Left hindlimb (tissue), 1 donor: ENCODE results near the gene AGAP1.

ENCODE experiments used
- DNase-seq: peaks from one replicate; pipeline ENCODE4 v3.0.0-alpha.2; 2018

The AGAP1 gene

GRCh38 chr2:235897992-235898391 lies 404.1 kb downstream of the AGAP1 start:
- DNase-seq: no peak

- no peak for DNase-seq
Measured at GRCh38 chr2:235898766-235899165, 404.9 kb downstream of the AGAP1 start.

DNA sequence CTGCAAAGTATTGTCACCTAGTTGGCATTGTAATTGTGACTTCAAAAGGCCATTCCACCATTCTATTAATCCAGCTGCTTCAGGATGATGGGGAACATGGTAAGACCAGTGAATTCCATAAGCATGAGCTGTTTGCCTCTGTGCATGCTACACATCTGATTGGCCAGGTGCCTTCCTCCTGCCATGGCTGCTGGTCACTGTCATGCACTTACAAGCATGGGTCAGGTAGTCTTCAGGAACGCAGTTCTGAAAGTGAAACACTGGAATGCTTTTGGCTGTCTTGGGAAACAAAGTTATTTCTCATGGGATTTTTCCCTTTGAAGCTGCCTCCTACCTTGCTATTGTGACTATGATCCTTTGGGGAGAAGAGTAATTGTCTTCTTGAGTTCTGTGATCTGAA lies 406.8 kb downstream of the AGAP1 start:
- DNase-seq: no peak

- no peak for DNase-seq
Measured at GRCh38 chr2:235901243-235901642, 407.4 kb downstream of the AGAP1 start.

- no peak for DNase-seq
Measured at GRCh38 chr2:235903782-235904584, 410.1 kb downstream of the AGAP1 start.

DNA sequence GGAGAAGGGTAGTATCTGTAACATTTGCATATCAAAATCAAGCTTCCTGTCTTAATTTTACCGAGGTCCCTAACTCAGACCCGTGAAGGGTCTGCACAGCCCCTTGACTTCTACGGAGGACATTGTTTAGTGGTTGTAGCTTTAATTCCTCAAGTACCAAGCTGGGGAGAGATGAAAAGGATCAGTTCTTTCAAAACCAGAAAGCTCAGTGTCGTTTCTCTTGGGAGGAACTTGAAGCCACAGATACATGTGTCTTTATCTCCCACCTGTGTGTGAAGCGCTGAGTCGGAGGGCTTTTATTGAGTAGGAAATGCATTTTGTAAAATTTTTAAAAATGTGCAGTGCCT lies 410.7 kb downstream of the AGAP1 start:
- DNase-seq: no peak

GRCh38 chr2:235908826-235909225 lies 415.0 kb downstream of the AGAP1 start:
- DNase-seq: no peak

- no peak for DNase-seq
Measured at GRCh38 chr2:235909358-235909757, 415.5 kb downstream of the AGAP1 start.

DNA sequence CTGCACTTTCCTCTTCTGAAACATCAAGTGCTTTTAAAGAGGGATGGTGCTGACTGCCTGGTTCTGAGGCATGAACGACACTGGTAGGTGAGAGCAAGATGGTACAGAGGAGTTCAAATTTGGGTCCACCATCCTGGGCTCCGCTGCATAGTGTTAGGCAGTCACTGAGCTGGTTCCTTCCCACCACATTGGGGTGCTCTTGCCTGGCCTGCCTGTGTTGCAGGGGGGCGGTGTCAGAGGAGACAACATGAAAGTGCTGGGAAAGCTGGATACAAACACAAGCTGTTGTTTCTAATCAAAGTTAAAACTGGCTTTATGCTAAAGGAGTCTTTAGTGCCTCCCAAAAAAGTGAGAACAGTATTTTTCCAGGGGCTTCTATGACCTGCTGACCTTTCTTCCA lies 416.2 kb downstream of the AGAP1 start:
- no peak for DNase-seq

- no peak for DNase-seq
Measured at GRCh38 chr2:235911125-235911524, 417.3 kb downstream of the AGAP1 start.

GRCh38 chr2:235911633-235912233 lies 417.9 kb downstream of the AGAP1 start:
- DNase-seq: no peak

DNA sequence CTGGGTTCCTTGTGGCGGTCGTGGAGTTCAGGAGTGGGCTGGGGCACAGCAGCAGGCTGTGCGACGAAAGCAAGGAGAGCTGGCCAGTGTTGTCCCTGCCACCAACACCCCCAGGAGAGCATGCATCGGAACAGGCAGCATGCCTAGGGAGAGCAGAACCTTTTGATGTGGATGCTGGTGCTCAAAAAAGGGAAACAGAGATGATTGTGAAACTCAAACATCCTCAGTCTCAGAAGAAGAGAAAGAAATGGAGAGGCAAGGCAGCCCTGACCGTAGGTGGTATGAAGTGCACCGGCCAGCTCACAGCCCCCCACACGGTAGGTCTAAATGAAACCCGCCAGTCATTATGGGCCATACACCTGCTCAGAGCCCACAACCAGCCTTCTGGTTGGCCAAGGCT lies 420.9 kb downstream of the AGAP1 start:
- DNase-seq: no peak

- no peak for DNase-seq
Measured at GRCh38 chr2:235917506-235917905, 423.7 kb downstream of the AGAP1 start.

- DNase-seq: no peak
Measured at GRCh38 chr2:235918876-235919275, 425.0 kb downstream of the AGAP1 start.

DNA sequence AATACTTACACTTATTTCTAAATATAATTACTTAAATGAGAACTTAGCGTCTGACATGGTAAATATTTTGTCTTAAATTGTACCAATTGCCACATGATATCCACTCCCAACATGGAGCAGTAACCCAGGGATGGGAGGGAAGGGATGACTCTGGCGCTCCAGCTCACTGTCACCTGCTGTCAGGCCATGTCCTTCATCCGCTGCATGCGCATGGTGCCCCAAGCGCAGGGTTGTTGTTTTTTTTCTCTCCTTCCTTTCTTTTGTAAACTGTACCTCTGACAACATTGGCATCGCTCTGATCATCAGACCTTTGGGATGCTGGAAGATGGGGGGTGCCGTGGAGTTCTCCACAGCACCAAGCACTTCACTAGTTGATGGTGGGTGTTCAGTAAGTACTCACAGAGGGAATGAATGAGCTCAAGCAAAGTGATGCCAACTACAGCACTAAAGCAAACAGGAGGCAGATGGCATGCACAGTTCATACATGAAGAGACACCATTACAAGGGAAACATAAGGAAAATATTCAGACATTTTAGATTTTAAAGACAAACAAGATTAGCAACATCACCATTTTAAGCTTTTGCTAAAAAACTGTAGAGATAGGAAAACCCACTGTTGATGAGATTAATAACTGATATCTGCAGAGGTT lies 426.5 kb downstream of the AGAP1 start:
- DNase-seq: no peak

DNA sequence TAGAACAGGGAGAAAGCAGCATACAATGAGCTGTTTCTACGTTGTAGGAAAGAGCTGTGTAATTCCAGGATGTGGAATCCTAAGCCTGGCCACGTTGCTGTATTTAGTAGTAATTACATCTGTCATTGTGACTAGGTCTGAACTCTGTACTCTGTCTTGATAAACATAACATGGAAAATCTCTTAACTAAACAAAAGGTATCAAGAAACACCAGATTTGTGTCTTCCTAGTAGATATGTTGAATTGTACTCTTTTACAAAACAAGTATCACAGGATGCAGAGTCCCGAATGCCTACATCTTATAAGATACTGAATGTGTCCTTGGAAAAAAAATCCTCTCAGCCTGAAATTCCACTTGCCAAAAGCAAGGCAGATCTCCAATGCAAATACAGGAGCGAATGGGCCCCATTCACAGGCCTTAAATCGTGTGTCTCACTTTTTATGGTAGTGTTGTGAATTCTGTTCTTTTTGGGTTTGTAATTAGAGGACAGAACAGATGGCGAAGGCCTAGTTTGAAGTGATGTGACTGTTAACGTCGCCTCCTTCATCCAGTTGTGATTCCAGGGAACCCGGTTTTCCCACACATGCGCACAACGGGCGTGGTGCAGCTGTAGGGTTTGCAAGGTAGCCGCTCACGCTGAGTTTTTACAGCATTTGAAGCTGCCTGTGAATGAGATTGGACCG lies 427.8 kb downstream of the AGAP1 start:
- no peak for DNase-seq

GRCh38 chr2:235922839-235923238 lies 429.0 kb downstream of the AGAP1 start:
- no peak for DNase-seq

- no peak for DNase-seq
Measured at GRCh38 chr2:235923859-235924674, 430.2 kb downstream of the AGAP1 start.

DNA sequence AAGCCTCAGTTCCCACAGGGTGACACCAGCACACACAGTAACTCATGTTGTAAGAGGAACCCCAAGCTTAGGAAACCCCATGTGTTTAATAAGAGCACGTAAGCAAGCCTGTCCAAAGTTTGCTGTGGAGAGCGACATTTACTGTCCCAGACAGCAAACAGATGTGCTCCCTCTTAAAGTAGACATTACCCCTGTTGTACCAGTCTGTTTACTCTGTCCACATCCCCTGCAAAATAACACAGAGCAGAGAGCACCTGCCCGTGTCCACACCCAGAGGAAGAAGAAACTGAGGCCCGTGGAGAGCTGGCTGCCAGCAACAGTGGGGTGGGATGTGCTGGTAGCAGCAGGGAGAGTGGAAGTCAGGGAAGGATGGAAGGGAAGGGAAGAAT lies 430.8 kb downstream of the AGAP1 start:
- no peak for DNase-seq

GRCh38 chr2:235925250-235925919 lies 431.5 kb downstream of the AGAP1 start:
- no peak for DNase-seq

GRCh38 chr2:235926229-235926628 lies 432.4 kb downstream of the AGAP1 start:
- DNase-seq: no peak

DNA sequence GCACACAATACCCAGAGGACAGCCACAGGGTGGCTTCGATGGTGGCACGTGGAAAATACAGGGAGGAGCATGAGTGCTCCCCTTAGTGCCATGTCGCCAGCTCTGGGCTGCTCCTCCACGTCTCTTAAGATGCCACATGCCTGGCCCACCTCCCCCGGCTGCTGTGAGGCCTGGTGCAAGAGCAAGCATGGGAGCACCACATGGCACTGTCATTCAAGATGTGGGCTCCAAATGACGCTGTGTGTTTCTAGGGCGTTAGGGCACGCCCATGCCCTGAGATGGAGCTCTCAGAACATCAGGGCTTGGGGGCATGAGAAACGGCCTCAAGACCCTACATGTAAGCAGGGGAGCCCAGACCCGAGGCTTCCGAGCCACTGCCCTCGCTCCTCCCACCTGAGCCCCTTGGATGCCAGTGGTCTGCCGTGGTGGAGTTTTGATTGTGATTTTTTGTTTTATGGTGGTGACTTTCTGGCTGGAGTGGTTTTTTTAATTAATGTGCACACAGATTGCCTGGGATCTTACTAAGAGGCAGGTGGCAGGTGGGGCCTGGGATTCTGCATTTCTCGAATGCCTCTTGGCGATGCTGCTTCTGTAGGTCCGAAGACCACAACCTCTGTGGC lies 435.0 kb downstream of the AGAP1 start:
- DNase-seq: no peak
